Hepatocyte (in vitro differentiated cells): Measurements from ENCODE around the gene PRND. TPM values are rescaled to one million over a fixed set of nuclear protein-coding genes. Genes with fewer than 3 reads are reported as not detected.

Experiments used
- DNase-seq: peaks from one replicate; pipeline ENCODE4 v3.0.0-alpha.2; 2016; ENCODE audit warnings: low spot score
- H2AFZ ChIP-seq: fragments of 200-600 bp; sonication (generic); 2 replicates; pipeline ENCODE4 v1.6.0; 2016; ENCODE audit warnings: antibody characterized with exemption, mild to moderate bottlenecking
- H3K27ac ChIP-seq: fragments of 200-600 bp; sonication (generic); 2 replicates; pipeline ENCODE4 v1.5.1; 2016; ENCODE audit warnings: mild to moderate bottlenecking
- H3K27me3 ChIP-seq: fragments of 200-600 bp; sonication (generic); 2 replicates; pipeline ENCODE4 v1.6.1; 2016
- H3K36me3 ChIP-seq: fragments of 200-600 bp; sonication (generic); replicated peaks from 2 replicates; pipeline ENCODE4 v1.5.1; 2016; ENCODE audit warnings: low read depth; ENCODE audit not compliant: insufficient read depth
- H3K4me1 ChIP-seq: fragments of 200-600 bp; sonication (generic); 2 replicates; pipeline ENCODE4 v1.5.1; 2016; ENCODE audit warnings: mild to moderate bottlenecking, moderate library complexity; ENCODE audit not compliant: insufficient read depth
- H3K4me2 ChIP-seq: fragments of 200-600 bp; sonication (generic); 2 replicates; pipeline ENCODE4 v1.6.0; 2016
- H3K4me3 ChIP-seq: fragments of 200-600 bp; sonication (generic); 2 replicates; pipeline ENCODE4 v1.5.1; 2016; ENCODE audit warnings: mild to moderate bottlenecking
- H3K79me2 ChIP-seq: fragments of 200-600 bp; sonication (generic); 2 replicates; pipeline ENCODE4 v1.6.0; 2017; ENCODE audit warnings: mild to moderate bottlenecking
- H3K9me2 ChIP-seq: fragments of 200-600 bp; sonication (generic); replicated peaks from 2 replicates; pipeline ENCODE4 v1.6.0; 2017; ENCODE audit warnings: mild to moderate bottlenecking; ENCODE audit not compliant: insufficient read depth
- H3K9me3 ChIP-seq: fragments of 200-600 bp; sonication (generic); 2 replicates; pipeline ENCODE4 v1.5.1; 2016; ENCODE audit warnings: low read depth, mild to moderate bottlenecking
- H4K20me1 ChIP-seq: fragments of 200-600 bp; sonication (generic); 2 replicates; pipeline ENCODE4 v1.6.0; 2016; ENCODE audit warnings: mild to moderate bottlenecking; ENCODE audit not compliant: insufficient read depth, poor library complexity, severe bottlenecking
- CTCF ChIP-seq: fragments of 200-600 bp; sonication (generic); IDR thresholded peaks from 2 replicates; pipeline ENCODE4 v1.5.1; 2016; ENCODE audit warnings: antibody characterized with exemption, mild to moderate bottlenecking; ENCODE audit not compliant: poor library complexity
- EZH2 ChIP-seq: fragments of 200-600 bp; sonication (generic); IDR thresholded peaks from 2 replicates; pipeline ENCODE4 v1.6.1; 2016; ENCODE audit warnings: antibody characterized with exemption, mild to moderate bottlenecking, borderline replicate concordance
- EZH2phosphoT487 ChIP-seq: fragments of 200-600 bp; sonication (generic); IDR thresholded peaks from one replicate; pipeline ENCODE4 v1.6.1; 2018; ENCODE audit warnings: antibody characterized with exemption, mild to moderate bottlenecking, low read depth, moderate library complexity; ENCODE audit not compliant: unreplicated experiment, severe bottlenecking
- WGBS: methylation state at CpG from one replicate; pipeline ENCODE4 v1.1.6; 2016; ENCODE audit warnings: low lambda C conversion rate; ENCODE audit errors: missing lambda C conversion rate; 5-methylcytosine and 5-hydroxymethylcytosine counted together
- polyA plus RNA-seq: library from polyadenylated mRNA; unstranded; fragments of >200 nt; fragmentation: Nextera tagmentation; extraction: Ambion mirVana; gene quantifications from 2 replicates; pipeline ENCODE4 v1.2.1, GENCODE V29; 2016
- total RNA-seq: library from RNA; depleted of rRNA; stranded (reverse); fragments of >200 nt; gene quantifications from 2 replicates; pipeline ENCODE4 v1.2.3, GENCODE V29; 2014

PRND gene
- total and polyA plus RNA-seq, 2 experiments from 2014 or later, result 0.34 to 0.70 TPM

GRCh38 chr20:4730780-4731179 lies 9.1 kb downstream of the PRND start:
- Histone ChIP-seq H3K9me2 (no peaks in the 10 kb centered on the region), H4K20me1 (no peaks in the 10 kb centered on the region), H3K27me3 (no peaks in the 10 kb centered on the region), H3K9me3 (no peaks in the 10 kb centered on the region), H3K36me3 (no peaks in the 10 kb centered on the region), H3K4me2 (no peak overlapping the region), H2AFZ (no peak overlapping the region), H3K4me3 (no peak overlapping the region), H3K27ac (no peak overlapping the region), H3K4me1 (no peaks in the 10 kb centered on the region), H3K79me2 (no peaks in the 10 kb centered on the region)
- WGBS, result 16% methylated on average over 4 of the region's 6 CpGs
- no peak for TF ChIP-seq EZH2phosphoT487
- no peak for TF ChIP-seq EZH2
- TF ChIP-seq CTCF, result no peak
- DNase-seq, result peak; percentile 29

- no peaks in the 10 kb centered on the region for H3K9me2 ChIP-seq
- no peak overlapping the region for H3K4me3 ChIP-seq
- H3K4me2 ChIP-seq, result no peak overlapping the region
- no peaks in the 10 kb centered on the region for H3K9me3 ChIP-seq
- DNase-seq, result no peak
- H3K4me1 ChIP-seq, result no peaks in the 10 kb centered on the region
- H2AFZ ChIP-seq, result no peak overlapping the region
- TF ChIP-seq EZH2 (no peak), EZH2phosphoT487 (no peak), CTCF (no peak)
- H4K20me1 ChIP-seq, result no peaks in the 10 kb centered on the region
- H3K36me3 ChIP-seq, result no peaks in the 10 kb centered on the region
- H3K27me3 ChIP-seq, result no peaks in the 10 kb centered on the region
- WGBS, result 67% methylated on average over 3 of the region's 3 CpGs
- H3K27ac ChIP-seq, result no peak overlapping the region
- no peaks in the 10 kb centered on the region for H3K79me2 ChIP-seq
Measured at GRCh38 chr20:4736875-4737274, 15.2 kb downstream of the PRND start.

- H3K4me1 ChIP-seq, result no peaks in the 10 kb centered on the region
- no peak overlapping the region for H3K4me3 ChIP-seq
- H3K36me3 ChIP-seq, result no peaks in the 10 kb centered on the region
- no peaks in the 10 kb centered on the region for H4K20me1 ChIP-seq
- H3K27me3 ChIP-seq, result no peaks in the 10 kb centered on the region
- TF ChIP-seq EZH2phosphoT487, result no peak
- TF ChIP-seq CTCF, result no peak
- TF ChIP-seq EZH2, result no peak
- H3K9me2 ChIP-seq, result no peaks in the 10 kb centered on the region
- DNase-seq, result no peak
- no peak overlapping the region for H3K4me2 ChIP-seq
- H3K27ac ChIP-seq, result no peak overlapping the region
- WGBS, result 93% methylated on average over 8 of the region's 8 CpGs
- no peaks in the 10 kb centered on the region for H3K9me3 ChIP-seq
- no peak overlapping the region for H2AFZ ChIP-seq
- no peaks in the 10 kb centered on the region for H3K79me2 ChIP-seq
Measured at GRCh38 chr20:4737857-4738627, 16.3 kb downstream of the PRND start.
